LHCN-M2 (cell line): ENCODE measurements around the gene LINC00237. TPM values are rescaled to one million over a fixed set of nuclear protein-coding genes. Genes with fewer than 3 reads are reported as not detected.

Experiments
- DNase-seq: peaks from one replicate; pipeline ENCODE4 v3.0.0-alpha.2; 2012; ENCODE audit warnings: low read depth
- total RNA-seq: library from RNA; depleted of rRNA; stranded (reverse); fragments of >200 nt; gene quantifications from 2 replicates; pipeline ENCODE4 v1.2.3, GENCODE V29; 2014; rRNA removed

Gene LINC00237
- total RNA-seq, 1 experiment from 2014 or later = not detected

DNA sequence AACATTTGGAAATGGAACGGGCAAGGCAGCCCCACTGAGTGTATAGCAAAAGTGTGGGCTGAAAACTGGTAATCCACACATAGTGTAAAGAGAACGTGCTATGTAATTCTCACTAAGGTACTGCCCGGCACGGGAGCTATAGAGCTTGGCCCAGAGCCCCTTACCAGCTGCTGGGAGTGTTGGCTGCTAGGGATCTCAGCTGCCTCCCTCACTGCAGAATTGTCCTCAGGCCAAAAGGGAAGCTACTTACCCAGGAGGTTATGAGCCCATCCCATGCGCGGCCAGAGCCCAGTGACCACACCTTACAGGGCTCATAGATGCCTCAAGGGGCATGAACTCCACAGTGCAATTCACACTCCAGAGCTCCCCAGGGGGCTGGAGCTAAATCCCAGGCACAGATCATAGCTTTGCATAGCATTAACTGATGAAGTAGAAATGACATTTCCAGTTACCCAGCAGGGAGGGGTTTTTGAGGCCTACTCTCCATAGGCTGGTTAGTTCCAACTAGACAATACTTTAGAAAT, 56.8 kb downstream of the LINC00237 start:
- DNase-seq = no peak

DNA sequence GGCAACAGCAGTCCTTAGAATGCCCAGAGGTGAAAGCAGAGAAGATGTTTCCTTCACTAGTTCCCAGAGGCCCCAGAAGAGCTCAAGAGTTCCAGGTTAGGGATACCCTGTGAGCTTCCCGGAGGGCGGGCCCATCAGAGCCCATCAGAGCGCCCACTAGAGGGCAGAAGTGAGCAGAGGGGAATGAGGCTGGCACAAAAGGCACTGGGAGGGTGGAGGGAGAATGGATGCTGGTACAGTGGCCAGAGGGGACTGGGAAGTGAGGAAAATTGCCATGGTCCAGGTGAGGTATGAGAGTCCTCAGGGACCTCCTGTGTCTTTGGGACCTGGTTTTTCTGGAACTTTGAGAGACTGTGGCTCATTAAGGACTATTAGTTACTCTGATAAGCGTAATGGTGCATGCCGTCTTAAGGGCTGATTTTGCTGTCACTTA, 57.3 kb downstream of the LINC00237 start:
- DNase-seq = peak; percentile 5

DNA sequence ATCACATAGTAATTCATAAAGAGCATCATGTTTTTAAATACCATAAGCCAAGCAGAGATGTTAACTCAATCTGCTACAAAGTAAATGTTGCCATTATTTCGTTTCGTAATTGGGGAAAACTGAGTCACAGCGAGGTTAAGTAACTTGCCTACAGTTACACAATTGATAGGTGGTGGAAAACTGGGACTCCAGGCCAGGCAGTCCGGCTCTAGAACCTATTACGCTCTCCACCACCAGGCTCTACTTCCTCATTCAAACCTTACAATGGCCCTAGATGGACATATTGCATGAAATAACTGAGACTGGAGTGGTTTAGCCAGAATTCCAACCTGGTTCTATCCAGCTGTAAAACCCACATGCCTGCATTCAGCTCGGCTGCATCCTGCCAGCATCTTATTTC, 58.2 kb downstream of the LINC00237 start:
- no peak for DNase-seq

DNA sequence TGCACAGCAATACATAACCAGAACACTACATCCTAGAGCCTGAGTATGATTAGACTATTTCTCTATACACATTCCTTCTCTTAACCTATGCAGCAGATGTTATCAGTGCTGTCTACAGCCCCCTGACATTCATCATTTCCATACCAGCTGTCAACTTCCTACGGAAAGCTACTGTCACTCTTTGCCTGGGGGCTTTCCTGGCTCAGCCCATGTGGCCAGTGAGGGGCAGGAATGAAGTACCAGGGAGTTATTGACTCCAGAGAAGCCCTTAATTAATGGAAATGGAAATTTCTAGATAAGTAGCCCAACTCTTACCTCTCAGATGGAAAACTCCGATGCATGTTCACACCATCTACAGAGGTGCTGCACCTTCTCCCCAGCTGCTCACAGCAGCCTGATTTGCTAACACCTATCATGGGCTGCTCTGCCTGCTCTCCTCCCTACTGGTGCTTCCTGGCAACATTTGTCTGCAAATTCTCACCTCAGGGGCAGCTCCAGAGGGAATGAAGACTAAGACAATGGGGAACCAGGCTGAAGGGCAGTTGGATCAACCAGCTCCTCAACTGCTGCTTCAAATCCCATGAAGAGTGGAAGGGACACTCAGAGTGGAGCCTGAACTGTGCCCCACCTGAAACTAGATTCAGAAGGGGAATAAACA, 59.6 kb downstream of the LINC00237 start:
- DNase-seq = no peak

Other genes starting within 250 kb of the LINC00237 start
- 9.6 and 12.6 TPM in 2 replicates for gene KIZ, start 19.7 kb upstream of the LINC00237 start, total RNA-seq
- gene XRN2, start 197.0 kb upstream of the LINC00237 start, total RNA-seq = 99.6 and 125 TPM in 2 replicates